Suppressor macrophage (primary cell): ENCODE measurements around the gene LILRA5.
"Not testable (repeated sequence)": the region's sequence is repeated elsewhere in the genome, so short reads cannot be mapped to it uniquely, and the experiment has no call there.

ENCODE experiments used
- DNase-seq, 4 experiments: peaks; one replicate each; pipeline ENCODE4 v3.0.0-alpha.2; 2020 to 2022
- total RNA-seq, 17 experiments: gene quantifications; one replicate each; lab custom pipeline; 2026; ENCODE audit warnings: mixed read lengths in 6 of 17, inconsistent platforms in 3 of 17; lab: John Stamatoyannopoulos, UW

Gene LILRA5
- total RNA-seq: 17.5 to 107 (median 35.5) reads per million in 17 experiments

- peak; percentile 86 to 92 (median 90) for DNase-seq
Observed at GRCh38 chr19:54312436-54313377, at the start of gene LILRA5. LILRA5 (minus strand) TSS chr19:54313166; CDS start chr19:54313019, 147 bp downstream.

- peak in 2 of 4 experiments; percentile 58 to 62 for DNase-seq
Observed at GRCh38 chr19:54361680-54362422, 48.9 kb upstream of the LILRA5 start.

DNA sequence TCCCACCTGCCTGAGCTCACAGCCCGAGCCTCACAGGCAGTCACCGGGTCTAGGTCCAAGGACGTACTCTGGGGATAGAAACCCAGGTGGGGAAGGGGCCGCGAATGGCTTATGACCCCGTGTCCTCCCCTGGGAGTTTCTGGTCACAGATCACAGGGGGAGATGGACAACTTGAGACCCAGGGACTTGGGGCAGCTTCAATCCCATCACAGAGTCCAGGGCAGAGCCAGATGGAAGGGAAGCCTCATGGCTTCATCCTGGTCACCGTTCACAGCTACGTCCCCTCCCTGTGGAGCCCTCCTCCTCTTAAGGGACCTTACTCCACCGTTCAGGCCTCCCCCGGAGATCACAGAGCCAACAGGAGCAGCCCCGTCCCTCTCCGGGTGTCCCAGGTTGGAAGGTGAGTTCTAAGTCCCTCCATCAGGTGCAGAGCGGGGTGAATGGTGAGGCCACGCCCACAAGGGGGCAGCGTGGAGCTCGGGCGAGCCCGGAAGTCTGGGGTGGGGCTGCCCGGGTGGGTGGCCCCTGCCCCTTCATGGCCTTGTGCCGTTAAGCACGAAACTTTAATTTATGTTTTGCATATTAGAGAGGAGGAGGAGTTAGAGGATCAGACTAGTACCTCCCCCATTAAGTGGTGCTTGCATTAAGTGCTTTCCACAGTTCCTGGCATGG lies 46.3 kb upstream of the LILRA5 start:
- DNase-seq: not testable (repeated sequence)

GRCh38 chr19:54357381-54357780 lies 44.4 kb upstream of the LILRA5 start:
- no peak for DNase-seq

DNA sequence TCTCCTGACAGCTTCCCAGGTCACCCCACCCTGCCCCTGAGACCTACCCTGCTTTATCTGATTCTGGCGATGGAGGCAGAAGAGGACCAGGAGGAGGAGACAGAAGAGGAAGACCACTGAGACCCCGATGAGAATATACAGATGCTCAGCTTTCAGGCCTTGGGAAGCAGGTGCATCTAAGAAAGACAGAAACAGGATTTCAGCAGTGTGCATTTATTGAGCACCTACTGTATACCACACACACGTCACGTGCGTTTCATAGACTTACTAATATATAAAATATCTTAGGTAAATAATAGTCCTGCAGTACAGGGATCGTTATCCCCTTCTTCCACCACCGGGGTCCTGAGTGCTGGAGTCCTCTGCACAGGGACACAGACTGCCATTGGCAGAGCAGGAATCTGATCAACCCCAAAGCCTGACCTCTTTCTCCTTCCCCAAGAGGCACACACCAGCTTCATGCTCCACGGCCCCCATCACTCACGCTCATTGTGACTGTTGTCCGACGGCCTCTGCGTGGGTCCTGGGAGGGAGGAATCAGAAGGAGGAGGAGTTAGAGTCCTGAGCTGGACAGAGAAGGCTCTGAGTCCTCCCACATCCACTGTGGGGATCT lies 43.6 kb upstream of the LILRA5 start:
- no peak for DNase-seq

GRCh38 chr19:54355675-54356074 lies 42.7 kb upstream of the LILRA5 start:
- no peak for DNase-seq

DNA sequence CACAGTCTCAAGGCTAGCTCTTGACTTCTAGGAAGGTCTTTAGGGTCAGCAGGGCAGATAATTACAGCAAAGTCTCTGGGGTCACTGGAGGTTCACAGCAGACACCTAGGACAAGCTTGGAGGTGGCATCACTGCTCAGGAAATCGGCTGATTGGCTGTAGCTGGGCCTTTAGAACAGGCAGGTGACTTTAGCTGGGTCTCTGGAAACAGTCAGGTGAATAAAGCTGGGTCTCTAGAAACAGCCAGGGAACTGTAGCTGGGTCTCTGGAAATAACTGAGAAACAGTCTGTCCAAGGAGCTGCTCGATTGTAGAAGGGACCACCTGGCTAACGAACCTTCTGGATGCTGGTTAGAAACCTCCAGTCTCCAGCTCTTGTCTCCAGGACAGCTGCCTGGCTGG lies 41.8 kb upstream of the LILRA5 start:
- DNase-seq: no peak

- DNase-seq: peak in 2 of 4 experiments; percentile 39 to 45
Observed at GRCh38 chr19:54352546-54352945, 39.6 kb upstream of the LILRA5 start.

GRCh38 chr19:54352041-54352440 lies 39.1 kb upstream of the LILRA5 start:
- DNase-seq: peak in 2 of 4 experiments; percentile 28 to 46

DNA sequence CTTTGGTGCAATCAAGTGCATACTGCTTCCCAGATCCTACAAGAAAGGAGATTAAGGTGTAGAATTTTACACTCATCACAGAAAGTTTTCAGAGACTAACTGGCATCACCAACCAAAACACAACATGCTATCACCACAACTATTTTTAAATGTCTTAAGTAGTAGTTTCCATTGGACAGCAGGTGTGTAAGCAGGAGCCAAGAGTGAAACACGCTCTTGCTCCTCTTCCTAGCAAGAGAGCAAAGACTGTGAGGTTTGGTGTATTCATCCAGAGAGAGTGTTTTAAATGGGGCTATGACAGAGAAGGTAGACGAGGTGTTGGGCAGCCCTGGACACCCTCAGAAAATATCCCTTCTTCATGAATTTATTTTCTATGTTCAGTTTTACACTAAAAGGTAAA lies 38.5 kb upstream of the LILRA5 start:
- DNase-seq: no peak

GRCh38 chr19:54345938-54346386 lies 33.0 kb upstream of the LILRA5 start:
- peak; percentile 76 to 90 (median 84) for DNase-seq

DNA sequence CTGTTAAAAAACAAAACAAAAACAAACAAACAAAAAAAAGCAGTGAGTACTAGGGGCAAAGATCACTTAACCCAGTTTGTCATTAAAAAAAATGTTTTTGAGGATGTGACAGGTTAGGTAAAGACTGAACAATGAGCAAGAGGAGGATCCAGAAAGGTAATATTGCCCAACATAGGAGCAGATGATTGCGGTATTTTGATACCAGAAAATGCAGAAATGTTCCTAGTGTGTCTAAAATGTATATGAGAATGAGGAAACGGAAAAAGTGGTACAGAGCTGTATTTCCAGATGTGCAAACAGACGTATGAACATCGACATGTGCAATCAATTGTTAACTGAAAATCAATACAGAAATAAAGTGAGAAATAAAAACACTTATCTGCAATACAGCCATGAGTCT lies 30.9 kb upstream of the LILRA5 start:
- DNase-seq: peak in 1 of 4 experiments; percentile 30

DNA sequence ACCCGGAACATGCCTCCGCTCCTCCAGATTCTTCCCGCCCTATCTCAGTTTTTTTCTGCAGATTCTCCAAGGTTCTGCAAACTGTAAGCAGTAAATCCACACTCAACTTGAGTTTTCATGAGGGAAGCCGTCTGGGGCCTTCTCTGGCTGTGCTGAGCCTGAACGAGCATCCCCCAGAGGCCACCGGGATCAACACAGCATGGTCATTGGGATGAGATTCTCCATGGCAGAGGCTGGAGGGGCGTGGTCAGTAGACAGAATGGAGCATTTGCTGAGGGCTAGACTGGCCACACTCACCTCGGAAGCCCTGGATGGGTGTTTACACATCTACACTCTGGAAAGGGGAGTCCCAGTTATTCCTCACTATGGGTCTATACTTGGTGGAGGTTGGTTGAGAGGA lies 28.3 kb upstream of the LILRA5 start:
- DNase-seq: no peak

DNA sequence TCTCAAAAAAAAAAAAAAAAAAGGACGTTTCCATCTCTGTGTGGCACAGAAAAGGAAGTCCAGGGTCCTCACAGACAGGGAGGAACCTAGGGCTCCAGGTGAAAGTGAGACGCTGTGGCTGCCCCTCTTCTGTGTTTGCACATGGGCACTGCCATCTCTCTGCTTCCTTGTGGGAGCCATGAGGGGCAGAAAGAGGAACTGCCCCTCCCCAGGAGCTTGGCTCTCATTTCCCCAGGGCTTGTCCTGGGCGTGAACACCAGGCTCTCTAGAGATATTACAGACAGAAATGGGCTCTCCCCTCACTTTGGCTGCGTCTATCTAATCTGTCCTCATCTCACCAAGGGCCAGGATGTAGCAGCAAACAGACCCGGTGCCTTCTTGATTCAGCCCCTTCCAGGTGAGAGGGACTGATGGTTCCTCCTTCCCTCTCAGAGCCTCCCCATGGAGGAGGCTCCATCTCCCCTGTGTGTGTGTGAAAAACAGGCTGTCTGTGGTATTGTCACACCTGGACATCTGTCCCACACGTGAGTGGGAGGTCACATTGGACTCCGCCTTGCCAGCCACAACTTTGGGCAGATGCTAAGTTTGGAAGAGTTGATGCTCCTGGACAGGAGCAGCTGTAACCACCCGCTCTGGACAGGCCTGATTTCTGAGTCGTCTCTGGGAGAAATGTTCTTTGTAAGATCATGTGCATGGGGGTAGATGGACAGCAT lies 26.8 kb upstream of the LILRA5 start:
- DNase-seq: peak; percentile 63 to 73 (median 71)

DNA sequence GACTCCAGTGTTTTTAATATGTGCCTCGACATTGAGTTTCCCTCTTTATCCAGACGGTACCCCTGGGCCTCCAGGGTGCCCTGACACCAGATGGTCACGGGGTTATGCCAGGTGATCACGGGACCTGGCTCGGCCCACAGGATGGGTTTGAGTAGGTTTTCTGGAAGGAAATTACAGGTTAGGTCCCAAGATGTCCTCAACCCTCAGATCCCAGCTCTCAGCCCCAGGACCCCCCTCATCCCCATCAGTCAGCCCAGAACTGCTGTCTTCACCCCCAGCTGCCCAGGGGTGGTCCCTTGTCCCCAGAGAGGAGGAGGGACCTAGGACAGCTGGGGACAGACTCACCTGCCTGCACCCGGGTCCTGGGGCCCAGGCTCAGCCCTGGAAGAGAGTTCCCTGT lies 25.6 kb upstream of the LILRA5 start:
- DNase-seq: no peak

GRCh38 chr19:54337858-54338230 lies 24.9 kb upstream of the LILRA5 start:
- no peak for DNase-seq

DNA sequence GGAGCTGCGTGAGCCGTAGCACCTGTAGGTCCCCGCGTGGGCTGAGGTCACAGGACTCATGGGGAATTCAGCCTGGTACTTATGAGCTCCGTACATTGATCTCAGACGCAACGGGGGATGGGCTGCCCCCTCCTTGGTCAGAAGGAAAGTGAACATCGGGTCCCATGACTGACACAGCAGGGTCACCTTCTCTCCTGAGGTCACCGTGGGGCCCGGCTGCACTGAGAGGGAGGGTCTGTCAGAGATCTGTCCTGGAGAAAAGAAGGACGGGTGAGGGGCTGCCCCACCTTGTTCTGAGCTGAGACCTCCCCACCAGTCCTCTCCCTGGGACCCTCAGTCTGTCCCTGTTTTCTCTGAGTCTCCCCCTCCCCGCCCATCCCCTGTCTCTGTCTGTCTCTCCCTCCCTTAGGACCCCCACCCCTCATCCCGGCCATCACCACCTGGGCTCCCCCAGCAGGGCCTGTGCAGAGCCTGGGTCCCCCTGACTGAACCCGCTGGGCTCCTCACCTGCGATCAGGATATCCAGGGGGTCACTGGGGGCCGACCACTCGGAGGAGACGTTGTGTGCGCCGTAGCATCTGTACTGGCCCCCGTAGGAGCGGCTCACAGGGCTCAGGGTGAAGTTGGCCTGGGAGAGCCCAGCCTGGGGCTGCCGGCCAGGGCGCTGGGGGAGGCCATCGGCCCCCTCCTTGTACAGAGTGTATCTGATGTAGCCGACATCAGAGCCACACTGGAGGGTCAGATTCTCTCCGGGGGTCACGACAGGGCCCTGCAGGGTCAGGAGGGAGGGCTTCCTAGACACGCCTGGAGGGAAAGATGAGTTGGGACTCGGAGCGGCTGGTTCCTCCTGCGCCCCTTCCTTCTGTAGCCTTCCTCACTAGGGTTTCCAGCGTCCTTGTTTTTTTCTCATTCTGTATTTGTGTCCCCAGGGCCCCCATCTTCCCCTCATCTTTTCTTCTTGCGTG lies 24.2 kb upstream of the LILRA5 start:
- no peak for DNase-seq

- DNase-seq: no peak
Observed at GRCh38 chr19:54335979-54336892, 23.3 kb upstream of the LILRA5 start.

DNA sequence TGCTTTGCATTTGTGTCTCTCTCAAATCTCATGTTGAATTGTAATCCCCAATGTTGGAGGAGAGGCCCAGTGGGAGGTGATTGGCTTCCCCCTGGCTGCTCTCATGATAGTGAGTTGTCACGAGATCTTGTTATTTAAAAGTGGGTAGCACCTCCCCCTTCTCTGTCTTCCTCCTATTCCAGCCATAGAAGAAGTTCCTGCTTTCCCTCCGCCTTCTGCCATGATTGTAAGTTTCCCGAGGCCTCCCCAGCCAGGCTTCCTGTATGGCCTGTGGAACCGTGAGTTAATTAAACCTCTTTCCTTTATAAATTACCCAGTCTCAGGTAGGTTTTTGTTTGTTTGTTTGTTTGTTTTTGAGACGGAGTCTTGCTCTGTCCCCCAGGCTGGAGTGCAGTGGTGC lies 22.2 kb upstream of the LILRA5 start:
- DNase-seq: peak; percentile 76 to 89 (median 86)
